HG02938 (cell line): ENCODE measurements around the gene TSPAN15.
"Not testable (repeated sequence)": the region's sequence is repeated elsewhere in the genome, so short reads cannot be mapped to it uniquely, and the experiment has no call there.

Source experiments
- ATAC-seq: cut with Tn5 transposase; IDR thresholded peaks from one replicate; pipeline ENCODE4 v1.9.1; 2021; ENCODE audit warnings: mild to moderate bottlenecking, moderate library complexity; ENCODE audit not compliant: unreplicated experiment

TSPAN15 gene

GRCh38 chr10:69533658-69534057 lies 82.4 kb downstream of the TSPAN15 start:
- ATAC-seq: no peak

- not testable (repeated sequence) for ATAC-seq
These were observed 85.3 kb downstream of the TSPAN15 start for GRCh38 chr10:69536521-69536920.

DNA sequence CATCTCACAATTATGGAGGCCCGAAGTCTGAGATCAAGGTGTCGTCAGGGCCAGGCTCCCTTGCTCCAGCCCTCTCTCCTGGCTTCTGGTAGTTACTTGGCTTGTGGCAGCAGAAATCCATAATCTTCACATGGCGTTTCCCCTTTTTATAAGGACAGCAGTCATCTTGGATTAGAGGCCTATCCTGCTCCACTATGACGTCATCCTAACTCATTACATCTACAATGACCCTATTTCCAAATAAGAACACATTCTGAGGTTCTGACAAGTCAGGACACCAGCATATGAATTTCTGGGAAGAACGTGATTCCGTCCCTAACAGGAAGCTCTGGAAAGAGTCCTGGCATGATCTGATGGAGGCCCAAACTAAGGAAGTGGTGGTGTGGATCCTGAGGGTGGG lies 86.2 kb downstream of the TSPAN15 start:
- no peak for ATAC-seq

- no peak for ATAC-seq
These were observed 87.2 kb downstream of the TSPAN15 start for GRCh38 chr10:69538461-69538860.

DNA sequence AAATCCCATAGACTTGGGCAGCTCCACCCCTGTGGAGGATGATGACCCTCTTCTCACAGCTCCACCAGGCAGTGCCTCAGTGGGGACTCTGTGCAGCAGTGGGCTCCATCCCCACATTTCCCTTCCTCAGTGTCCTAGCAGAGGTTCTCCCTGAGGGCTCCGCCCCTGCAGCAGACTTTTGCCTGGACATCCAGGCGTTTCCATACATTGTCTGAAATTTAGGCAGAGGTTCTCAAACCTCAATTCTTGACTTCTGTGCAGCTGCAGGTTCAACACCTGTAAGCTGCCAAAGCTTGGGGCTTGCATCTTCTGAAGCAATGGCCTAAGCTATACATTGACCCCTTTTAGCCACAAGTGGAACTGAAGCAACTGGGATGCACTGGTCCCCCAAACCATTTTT lies 90.2 kb downstream of the TSPAN15 start:
- no peak for ATAC-seq

DNA sequence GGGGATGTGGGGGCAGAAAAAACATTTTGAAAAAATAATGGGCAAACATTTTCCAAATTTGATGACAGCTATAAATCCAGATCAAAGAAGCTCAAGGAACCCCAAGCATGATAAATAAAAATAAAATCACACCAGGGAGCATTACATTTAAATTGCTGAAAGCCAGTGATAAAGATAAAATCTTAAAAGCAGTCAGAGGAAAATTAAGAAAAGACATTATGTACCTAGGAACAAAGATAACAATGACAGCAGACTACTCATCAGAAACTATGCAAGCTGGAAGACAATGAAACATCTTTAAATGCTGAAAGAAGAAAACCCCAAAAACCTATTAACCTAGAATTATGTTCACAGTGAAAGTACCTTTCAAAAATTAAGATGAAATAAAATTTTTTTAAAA lies 98.7 kb downstream of the TSPAN15 start:
- ATAC-seq: no peak

DNA sequence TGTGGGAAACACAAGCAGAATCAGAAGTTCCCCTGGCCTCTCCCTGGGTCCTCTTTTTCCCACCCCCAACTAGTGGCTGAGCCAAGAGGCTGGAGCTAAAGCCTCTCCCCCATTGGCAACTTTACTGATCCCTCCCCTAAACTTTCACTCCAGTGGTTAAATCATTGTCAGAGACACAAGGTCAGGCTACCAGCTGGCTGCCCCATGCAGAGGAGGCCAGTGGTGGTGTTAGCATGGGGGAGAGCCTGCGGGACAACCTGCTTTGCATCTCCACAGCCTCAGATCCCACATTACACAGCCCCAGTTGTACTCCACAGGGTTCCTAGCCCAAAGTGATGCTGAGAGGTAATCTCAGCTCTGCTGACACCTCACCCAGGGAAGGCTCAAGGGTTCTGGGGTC lies 101.0 kb downstream of the TSPAN15 start:
- no peak for ATAC-seq

DNA sequence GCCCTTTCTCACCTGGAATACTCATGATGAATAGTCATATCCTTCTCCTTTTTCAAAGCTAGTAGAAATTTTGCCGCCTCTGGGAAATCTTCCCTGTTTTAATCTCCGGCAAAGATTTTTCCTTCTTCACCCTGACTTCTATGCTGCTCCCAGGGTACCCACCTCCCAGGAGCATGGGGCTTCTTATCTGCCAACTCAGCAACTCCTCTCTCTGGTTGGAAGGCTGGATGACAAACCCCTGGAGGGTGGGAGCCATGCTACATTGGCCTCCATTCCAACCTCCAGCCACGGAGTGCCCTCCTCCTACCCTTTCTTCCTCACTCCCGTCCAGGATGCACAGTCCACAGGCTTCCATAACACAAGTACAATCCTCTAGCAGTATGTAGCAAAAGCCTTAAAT lies 102.1 kb downstream of the TSPAN15 start:
- no peak for ATAC-seq

DNA sequence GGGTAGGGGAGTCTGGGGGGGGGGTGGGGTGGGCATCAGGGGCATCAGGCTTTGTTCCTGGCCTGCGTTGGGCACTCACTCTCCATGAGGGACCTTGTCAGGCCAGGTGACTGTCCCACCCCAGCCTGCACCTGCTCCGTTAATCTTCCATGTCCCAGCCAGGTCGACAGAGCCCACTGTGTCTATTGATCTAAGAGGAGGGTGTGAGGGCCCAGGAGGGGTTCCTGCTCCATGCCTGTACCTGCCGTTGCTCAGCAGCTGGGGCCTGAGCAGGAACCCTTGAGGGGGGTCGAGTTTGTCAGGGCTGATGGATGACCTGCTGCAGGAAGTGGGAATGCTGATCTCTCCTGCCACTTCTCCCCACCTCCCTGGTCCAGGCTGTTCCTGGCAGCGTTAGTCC lies 103.3 kb downstream of the TSPAN15 start:
- ATAC-seq: no peak
